ENCODE measurements around the gene ZDHHC13.

DNA sequence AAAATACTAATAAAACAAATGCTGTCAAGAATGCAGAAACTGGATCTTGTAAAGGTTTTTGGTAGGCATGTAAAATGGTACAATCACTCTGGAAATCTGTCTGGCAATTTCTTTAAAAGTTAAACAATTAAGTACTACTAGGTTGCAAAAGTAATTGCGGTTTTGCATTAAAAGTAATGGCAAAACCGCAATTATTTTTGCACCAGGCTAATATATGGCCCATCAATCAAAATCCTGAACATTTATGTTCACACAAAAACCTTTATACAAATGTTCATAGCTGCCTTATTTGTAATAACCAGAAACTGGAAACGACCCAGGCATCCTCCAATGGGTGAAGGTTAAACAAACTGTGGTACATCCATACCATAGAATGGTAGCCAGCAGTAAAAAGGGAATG lies 24.6 kb upstream of the ZDHHC13 start:
- TF ChIP-seq, protein P1, sequence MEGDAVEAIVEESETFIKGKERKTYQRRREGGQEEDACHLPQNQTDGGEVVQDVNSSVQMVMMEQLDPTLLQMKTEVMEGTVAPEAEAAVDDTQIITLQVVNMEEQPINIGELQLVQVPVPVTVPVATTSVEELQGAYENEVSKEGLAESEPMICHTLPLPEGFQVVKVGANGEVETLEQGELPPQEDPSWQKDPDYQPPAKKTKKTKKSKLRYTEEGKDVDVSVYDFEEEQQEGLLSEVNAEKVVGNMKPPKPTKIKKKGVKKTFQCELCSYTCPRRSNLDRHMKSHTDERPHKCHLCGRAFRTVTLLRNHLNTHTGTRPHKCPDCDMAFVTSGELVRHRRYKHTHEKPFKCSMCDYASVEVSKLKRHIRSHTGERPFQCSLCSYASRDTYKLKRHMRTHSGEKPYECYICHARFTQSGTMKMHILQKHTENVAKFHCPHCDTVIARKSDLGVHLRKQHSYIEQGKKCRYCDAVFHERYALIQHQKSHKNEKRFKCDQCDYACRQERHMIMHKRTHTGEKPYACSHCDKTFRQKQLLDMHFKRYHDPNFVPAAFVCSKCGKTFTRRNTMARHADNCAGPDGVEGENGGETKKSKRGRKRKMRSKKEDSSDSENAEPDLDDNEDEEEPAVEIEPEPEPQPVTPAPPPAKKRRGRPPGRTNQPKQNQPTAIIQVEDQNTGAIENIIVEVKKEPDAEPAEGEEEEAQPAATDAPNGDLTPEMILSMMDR (IDR thresholded peaks at IDR 0.05): no peak
- TF ChIP-seq POLR2A (IDR thresholded peaks at IDR 0.05): no peak
